ENCODE results near the gene BCL3.
"Not testable (repeated sequence)": the region's sequence is repeated elsewhere in the genome, so short reads cannot be mapped to it uniquely, and the experiment has no call there.

Gene BCL3

DNA sequence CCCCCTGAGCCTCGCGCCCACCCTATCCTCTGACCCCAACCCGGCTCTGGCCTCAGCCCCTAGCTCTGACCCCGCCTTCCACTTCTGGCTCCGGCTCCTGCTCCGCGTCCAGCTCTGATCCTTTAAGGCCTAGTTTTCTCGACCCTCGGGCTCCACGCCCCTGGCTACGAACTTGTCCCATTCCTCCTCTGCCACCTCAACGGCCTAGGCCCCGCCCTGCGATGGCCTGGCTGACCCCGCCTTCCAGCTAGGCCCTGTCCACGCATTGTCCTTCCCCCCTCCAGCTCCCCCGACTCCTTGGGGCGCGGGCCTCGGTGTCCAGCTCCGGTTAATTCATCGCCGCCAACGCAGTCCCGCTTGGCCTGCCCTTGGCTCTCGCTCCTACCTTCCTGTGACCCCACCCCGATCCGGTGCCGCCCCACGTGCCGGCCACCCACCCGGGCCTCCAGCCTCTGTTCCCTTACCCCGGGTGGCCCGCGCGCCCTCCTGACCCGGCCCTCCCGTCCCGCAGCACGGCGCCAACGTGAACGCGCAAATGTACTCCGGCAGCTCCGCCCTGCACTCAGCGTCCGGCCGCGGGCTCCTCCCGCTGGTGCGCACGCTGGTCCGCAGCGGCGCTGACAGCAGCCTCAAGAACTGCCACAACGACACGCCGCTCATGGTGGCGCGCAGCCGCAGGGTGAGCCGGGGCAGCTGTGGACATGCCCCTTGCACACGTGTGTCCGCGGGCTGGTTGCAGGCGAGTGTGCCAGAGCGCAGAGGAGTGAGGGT is 9.4 kb downstream of the BCL3 start:
- DNase-seq (ENCODE audit: low read depth in 2 of 2), result no peak

DNA sequence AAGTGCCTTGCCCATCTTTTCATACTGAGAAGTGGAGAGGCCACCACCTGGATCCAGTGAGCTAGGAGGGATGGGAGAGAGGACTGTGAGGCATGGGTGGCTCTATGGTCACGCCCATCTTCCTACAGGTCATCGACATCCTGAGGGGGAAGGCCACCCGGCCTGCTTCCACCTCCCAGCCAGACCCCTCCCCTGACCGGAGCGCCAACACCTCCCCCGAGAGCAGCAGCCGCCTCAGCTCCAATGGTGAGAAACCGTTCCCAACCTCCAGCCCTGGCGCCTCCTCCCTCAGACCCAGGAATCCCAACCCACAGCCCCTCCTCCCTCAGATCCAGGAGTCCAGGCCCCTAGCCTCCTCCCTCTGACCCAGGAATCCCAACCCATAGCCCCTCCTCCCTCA is 10.1 kb downstream of the BCL3 start:
- no peak for DNase-seq (ENCODE audit: low read depth in 2 of 2)

DNA sequence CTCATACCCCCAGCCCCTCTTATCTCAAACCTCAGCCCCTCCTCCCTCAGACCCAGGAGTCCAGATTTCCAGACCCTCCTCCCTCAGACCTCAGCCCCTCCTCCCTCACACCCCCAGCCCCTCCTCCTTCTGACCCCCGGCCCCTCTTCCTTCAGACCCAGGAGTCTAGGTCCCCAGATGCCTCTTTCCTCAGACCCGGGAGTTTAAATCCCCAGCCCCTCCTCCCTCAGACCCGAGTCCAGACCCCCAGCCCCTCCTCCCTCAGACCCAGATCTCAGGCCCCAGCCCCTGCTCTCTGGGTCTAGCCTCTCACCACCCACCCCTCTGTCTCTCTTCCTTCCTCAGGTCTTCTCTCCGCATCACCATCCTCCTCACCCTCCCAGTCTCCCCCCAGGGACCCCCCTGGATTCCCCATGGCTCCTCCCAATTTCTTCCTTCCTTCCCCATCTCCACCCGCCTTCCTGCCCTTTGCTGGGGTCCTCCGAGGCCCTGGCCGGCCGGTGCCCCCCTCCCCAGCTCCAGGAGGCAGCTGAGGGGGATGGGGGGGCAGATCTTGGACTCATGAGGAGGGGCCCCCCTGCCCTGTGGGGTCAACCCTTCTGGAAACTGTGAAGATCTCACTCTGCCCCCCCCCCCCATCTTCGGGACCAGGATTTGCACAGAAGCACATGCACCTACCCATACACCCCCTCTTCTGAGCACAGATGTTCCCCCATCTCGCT is 10.7 kb downstream of the BCL3 start:
- no peak for DNase-seq (ENCODE audit: low read depth in 2 of 2)

DNA sequence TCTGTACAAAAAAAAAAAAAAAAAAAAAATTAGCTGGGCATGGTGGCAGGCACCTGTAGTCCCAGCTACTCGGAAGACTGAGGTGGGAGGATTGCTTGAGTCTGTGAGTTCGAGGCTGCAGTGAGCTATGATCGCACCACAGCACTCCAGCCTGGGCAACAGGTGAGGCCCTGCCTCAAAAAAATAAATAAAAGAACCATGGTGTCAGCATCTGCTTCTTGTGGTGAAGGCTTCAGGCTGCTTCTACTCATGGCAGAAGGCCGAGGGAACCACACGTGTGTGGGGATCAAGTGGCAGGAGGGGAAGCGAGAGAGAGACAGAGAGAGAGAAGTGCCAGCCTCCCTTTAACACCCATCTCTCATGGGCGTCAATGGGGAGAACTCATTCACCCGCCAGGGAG is 13.5 kb downstream of the BCL3 start:
- no peak for DNase-seq (ENCODE audit: low read depth in 2 of 2)

DNA sequence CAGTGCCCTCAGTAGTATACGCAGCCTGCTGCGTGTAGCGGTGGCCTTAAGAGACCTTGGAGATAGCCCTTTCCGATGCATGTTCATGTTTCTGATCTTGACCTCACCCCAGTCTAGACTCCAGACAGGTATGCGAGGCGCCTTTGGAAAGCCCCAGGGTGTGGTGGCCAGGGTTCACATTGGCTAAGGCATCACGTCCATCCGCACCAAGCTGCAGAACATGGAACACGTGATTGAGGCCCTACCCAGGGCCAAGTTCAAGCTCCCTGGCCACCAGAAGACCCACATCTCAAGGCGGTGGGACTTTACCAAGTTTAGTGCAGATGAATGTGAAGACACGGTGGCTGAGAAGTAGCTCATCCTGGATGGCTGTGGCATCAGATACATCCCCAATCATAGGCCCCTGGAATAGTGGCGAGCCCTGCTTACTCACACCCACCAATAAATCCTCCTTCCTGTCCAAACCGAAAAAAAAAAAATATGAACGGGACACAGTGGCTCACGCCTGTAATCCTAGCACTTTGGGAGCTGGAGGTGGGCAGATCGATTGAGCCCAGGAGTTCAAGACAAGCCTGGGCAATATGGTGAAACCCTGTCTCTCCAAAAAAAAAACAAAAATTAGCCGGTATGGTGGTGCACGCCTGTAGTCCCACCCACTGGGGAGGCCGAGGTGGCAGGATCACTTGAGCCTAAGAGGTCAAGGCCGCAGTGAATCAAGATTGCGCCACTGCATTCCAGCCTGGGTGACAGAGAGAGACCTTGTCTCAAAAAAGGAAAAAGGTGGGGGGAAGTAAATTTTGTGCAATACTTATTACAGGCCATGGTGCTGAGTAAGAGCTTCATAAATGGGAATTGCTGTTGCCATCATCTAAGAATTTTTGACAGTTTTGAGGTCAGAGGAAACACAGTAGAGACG is 16.8 kb downstream of the BCL3 start:
- no peak for DNase-seq (ENCODE audit: low read depth in 2 of 2)

DNA sequence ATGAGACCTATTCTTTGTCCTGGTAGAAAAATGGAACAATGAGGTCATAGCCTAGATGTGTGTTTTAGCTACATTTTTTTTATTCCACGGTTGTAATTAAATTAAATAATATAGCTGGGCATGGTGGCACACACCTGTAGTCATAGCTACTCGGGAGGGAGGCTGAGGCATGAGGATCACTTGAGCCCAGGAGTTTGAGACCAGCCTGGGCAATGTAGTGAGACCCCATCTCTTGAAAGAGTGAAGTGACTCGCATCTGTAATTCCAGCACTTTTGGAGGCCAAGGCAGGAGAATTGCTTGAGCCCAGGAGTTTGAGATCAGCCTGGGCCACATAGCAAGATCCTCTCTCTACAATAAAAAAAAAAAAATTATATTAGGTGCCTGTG is 17.4 kb downstream of the BCL3 start:
- no peak for DNase-seq (ENCODE audit: low read depth in 2 of 2)

DNA sequence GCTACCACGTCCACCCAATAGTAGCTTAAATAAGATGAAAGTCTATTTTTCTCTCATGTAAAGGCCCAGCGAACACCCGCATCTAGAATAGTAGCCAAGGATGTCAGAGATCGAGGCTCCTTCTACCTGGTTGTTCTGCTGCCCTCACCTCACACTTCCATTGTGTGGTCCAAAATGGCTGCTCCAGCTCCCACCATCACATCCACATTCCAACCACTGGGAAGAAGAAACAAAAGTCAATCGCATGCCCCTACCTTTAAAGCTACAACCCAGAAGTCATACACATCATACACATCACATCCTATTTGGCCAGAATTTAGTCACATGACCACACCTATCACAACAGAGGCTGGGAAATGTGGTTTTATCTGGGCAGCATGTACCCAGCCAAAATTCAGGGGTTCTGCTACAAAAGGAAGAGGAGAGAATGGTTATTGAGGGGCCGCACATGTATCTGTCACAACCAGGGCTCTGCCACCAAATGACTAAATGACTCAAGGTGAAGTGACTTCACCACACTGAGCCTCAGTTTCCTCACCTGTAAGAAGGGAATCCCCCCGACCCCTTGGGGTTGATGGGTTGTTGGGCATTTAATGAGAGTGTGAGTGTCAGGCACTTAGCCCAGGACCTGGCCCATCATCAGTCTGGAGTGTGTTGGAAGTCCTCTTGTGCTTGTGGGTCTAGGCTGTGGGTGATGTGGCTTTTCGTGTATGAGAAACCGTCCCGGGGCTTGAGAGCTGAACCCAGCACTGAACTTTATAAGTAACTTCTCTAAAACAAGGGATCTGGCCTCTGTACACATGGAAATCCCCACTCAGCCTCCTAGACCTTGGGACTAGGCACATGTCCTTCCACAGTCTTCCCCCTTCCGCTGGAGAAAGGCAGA is 19.0 kb downstream of the BCL3 start:
- DNase-seq (ENCODE audit: low read depth in 2 of 2), result no peak

DNA sequence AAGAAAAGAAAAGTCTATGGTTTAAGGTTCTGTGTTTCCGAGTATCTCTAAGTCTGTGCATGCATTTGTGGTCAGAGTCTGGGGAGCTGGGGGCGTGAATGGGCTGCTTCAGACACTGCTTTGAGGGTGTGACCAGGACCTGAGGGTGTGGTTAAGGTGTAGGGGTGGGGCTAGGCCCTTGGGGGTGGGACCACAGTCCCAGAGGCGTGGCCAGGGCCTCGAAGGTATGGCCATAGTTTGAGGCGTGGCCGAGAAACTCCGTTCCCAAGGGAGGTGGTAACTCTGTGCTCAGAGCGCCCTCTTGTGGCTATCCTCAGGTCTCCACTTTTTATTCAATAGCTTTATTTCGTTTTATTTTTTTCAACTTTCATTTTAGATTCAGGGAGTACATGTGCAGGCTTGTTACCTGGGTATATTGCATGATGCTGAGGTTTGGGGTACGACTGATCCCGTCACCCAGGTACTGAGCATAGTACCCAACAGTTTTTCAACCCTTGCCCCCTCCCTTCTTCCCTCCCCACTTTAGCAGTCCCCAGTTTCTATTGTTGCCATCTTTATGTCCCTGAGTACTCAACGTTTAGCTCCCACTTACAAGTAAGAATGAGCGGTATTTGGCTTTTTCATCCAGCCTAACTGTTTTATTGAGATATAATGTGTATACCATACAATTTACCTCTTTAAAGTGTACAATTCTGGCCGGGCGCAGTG is 22.2 kb downstream of the BCL3 start:
- peak; percentile 94 to 98 for DNase-seq (ENCODE audit: low read depth in 2 of 2)

DNA sequence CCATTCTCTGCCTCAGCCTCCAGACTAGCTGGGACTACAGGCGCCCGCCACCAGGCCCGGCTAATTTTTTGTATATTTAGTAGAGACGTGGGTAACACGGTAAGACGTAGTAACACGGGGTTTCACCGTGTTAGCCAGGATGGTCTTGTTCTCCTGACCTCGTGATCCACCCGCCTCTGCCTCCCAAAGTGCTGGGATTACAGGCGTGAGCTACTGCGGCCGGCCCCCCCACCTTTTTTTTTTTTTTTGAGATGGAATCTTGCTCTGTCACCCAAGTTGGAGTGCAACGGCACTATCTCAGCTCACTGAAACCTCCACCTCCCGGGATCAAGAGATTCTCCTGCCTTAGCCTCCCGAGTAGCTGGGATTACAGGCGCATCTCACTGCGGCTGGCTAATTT is 23.6 kb downstream of the BCL3 start:
- DNase-seq (ENCODE audit: low read depth in 2 of 2), result not testable (repeated sequence)

DNA sequence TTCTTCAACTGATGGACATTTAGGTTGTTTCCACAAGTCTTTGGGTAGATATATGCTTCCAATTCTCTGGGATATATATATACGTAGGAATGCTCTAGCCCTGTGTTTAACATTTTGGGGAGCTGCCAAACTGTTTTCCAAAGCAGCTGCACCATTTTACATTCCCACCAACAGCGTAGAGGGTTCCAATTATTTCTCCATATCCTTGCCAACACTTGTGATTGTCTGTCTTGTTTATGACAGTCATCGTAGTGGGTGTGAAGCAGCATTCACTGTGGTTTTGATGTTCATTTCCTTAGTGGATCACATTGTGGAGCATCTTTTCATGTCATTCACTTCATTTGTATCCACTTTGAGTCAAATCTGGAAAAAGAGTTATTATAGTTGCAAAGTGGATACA is 24.5 kb downstream of the BCL3 start:
- DNase-seq (ENCODE audit: low read depth in 2 of 2), result no peak

DNA sequence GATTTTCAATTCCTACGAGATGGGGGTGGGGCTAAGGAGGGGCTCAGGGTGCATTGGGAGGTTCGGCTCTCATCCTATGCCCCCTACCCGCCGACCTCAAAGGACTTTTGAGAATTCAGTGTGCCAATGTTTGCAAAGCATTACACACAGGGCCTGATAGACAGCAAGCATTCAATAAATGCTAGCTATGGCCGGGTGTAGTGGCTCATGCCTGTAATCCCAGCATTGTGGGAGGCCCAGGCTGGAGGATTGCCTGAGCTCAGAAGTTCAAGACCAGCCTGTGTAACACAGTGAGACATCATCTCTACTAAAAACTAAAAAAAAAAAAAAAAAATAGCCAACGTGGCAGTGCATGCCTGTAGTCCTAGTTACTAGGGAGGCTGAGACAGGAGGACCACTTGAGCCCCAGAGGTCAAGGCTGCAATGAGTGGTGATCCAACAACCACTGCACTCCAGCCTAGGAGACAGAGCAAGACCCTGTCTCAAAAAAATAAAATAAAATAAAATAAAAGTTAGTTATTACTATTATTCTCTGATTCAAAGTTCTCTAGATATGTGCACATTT is 27.2 kb downstream of the BCL3 start:
- no peak for DNase-seq (ENCODE audit: low read depth in 2 of 2)

DNA sequence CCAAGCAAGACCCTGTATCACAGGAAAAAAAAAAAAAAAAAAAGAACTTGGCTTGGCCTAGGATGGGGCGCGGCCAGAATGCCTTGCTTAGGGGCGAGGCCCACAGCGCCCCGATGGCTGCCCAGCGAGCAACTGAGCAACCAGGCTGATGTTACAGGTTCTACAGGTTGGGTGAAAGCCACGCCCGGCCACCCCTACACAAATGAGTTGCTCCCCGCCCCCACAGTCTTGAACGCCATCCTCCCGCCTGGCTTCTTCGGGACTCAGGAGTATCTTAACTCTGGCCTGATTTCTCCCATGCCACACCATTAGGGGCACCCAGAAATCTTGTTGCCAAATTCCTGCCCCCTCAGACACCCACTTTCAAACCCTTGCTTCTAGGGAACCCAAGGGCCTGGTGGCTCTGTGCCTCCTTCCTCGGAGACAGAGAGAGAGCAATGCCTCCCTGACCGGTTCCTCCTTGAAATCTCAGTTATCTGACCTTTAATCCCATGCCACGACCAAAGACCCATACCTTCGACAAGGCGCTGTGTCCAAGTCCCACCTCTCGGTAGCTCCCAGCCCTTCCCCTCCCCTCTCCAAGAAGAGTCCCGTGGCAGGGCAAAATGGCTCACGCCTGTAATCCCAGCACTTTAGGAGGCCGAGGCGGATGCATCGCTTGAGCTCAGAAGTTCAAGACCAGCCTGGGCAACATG is 28.0 kb downstream of the BCL3 start:
- no peak for DNase-seq (ENCODE audit: low read depth in 2 of 2)

DNA sequence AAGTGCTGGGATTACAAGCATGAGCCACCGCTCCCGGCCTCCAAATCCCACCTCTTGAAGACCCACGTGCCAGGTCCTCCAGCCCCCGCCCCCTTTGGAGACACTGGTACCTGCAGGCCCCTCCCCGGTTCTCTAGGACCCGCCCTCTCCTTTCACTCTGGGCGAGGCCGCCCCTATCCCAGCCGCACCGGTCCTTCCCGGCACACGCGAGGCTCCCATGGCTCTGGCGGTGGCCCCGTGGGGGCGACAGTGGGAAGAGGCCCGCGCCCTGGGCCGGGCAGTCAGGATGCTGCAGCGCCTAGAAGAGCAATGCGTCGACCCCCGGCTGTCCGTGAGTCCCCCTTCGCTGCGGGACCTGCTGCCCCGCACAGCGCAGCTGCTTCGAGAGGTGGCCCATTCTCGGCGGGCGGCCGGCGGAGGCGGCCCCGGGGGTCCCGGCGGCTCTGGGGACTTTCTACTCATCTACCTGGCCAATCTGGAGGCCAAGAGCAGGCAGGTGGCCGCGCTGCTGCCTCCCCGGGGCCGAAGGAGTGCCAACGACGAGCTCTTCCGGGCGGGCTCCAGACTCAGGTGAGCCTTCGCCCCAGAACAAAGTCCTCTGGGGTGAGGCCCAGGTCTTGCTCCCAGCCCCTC is 29.3 kb downstream of the BCL3 start, which contains the start of gene CBLC:
CBLC (plus strand) TSS at position 176 of the 633 bp plus-strand sequence; CDS start at position 218, 42 bp downstream.
- no peak for DNase-seq (ENCODE audit: low read depth in 2 of 2)

DNA sequence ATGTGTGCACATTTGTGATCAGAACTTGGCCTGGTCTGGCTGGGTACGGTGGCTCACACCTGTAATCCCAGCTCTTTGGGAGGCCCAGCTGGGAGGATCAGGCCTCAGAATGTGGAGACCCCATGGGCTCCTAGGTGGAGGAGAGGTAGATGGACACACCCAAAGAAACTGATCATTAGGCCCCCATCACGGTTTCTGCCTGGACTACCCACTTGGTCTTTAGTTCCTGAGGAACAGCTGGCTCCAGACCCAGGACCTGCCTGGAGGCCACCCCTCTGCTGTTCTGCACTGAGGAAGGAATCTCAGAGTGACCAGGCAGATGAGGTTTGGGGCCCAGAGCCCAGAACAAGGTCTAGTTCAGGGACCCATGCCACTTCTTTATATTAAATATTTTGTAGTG is 30.6 kb downstream of the BCL3 start:
- no peak for DNase-seq (ENCODE audit: low read depth in 2 of 2)

DNA sequence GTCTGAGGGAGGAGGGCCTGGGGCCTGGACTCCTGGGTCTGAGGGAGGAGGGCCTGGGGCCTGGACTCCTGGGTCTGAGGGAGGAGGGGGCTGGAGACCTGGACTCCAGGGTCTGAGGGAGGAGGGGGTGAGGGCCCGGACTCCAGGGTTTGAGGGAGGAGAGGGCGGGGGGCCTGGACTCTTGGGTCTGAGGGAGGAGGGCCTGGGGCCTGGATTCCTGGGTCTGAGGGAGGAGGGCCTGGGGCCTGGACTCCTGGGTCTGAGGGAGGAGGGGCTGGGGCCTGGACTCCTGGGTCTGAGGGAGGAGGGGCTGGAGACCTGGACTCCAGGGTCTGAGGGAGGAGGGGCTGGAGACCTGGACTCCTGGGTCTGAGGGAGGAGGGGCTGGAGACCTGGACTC is 33.2 kb downstream of the BCL3 start:
- DNase-seq (ENCODE audit: low read depth in 2 of 2), result not testable (repeated sequence)

DNA sequence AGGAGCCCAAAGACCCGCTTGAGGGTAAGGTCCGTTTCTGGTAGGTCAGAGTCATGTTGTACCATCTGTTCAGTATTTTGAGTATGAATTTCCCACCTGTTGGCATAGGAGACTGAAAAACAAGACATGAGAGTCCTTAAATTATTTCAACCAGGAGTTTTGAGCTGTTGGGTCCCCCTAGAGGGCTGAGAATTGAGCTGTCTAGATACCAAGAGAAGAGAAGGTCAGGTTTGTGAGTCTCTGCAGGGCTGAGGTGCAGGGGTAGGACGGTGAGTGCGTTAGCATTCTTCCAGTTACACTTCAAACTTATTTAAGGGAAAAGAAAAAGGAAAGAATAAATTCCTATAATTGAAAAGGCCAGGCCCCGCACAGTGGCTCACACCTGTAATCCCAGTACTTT is 34.2 kb downstream of the BCL3 start:
- DNase-seq (ENCODE audit: low read depth in 2 of 2), result no peak

DNA sequence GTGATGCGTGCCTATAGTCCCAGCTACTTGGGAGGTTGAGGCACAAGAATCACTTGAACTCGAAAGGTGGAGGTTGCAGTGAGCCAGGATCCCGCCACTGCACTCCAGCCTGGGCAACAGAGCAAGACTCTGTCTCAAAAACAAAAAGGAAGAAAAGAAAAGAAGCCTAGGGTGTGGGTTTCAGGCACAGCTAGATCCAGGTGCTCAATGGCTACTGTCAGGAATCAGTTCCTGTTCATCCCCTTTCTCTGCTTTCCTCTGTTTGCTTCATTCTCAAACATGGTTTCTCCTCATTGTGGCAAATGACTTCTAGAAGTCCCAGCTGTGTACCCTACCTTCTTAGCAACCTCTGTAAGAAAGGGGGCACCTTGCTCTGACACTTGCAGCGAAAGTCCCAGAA is 35.0 kb downstream of the BCL3 start:
- DNase-seq (ENCODE audit: low read depth in 2 of 2), result no peak

DNA sequence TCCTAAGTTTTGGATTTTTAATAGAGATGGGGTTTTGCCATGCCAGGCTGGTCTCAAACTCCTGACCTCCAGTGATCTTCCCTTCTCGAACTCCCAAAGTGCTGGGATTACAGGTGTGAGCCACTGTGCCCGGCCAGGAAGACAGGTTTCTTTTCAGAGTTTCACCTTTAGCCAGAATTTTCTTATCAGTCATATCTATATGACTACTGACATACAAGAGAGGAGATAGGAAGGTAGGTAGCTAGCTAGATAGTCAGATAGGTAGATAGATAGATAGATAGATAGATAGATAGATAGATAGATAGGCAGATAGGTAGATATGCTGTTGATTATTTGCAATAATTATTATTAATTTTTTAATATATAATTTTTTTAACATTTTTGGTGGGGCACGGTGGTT is 36.8 kb downstream of the BCL3 start:
- no peak for DNase-seq (ENCODE audit: low read depth in 2 of 2)

DNA sequence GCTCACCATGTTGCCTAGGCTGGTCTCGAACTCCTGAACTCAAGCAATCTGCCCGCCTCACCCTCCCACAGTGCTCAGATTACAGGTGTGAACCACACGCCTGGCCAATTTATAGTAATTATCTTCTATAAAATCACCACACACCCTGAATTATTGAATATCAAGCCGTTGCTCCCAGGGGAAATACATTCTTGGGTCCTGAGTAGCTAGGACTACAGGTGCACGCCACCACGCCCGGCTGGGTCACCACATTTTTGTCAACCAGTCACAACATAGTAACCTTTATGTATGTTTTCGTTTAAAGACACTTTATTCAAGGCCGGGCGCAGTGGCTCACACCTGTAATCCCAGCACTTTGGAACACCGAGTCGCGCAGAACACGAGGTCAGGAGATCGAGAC is 37.5 kb downstream of the BCL3 start:
- no peak for DNase-seq (ENCODE audit: low read depth in 2 of 2)

All from activated CD8-positive, alpha-beta memory T cell treated with anti-CD3 and anti-CD28 coated beads for 4 hours (primary cell).